Trophoblast cell (in vitro differentiated cells and primary cell): ENCODE results near the gene ADAM17.

Source experiments
- DNase-seq, 2 donors: peaks; one replicate each; pipeline ENCODE4 v3.0.0-alpha.2; 2016
- H2AFZ ChIP-seq: 2 replicates; pipeline ENCODE4 v1.6.1; 2013; ENCODE audit warnings: low read length, moderate library complexity, mild to moderate bottlenecking; ENCODE audit not compliant: insufficient read depth, poor library complexity
- H2AK5ac ChIP-seq: 2 replicates; pipeline ENCODE4 v1.6.1; 2013; ENCODE audit warnings: mild to moderate bottlenecking, low read length
- H2BK120ac ChIP-seq: 2 replicates; pipeline ENCODE4 v1.6.1; 2013; ENCODE audit warnings: low read length, mild to moderate bottlenecking, moderate library complexity; ENCODE audit not compliant: insufficient read depth, poor library complexity
- H2BK12ac ChIP-seq: 2 replicates; pipeline ENCODE4 v1.6.1; 2013; ENCODE audit warnings: mild to moderate bottlenecking, low read length, moderate library complexity
- H2BK5ac ChIP-seq: 2 replicates; pipeline ENCODE4 v1.6.1; 2013; ENCODE audit warnings: low read length, low read depth, moderate library complexity, mild to moderate bottlenecking; ENCODE audit not compliant: poor library complexity
- H3K14ac ChIP-seq: 2 replicates; pipeline ENCODE4 v1.6.1; 2013; ENCODE audit warnings: mild to moderate bottlenecking, low read length
- H3K18ac ChIP-seq: 2 replicates; pipeline ENCODE4 v1.6.1; 2013; ENCODE audit warnings: mild to moderate bottlenecking, low read length
- H3K23ac ChIP-seq: 2 replicates; pipeline ENCODE4 v1.6.1; 2013; ENCODE audit warnings: low read length
- H3K27ac ChIP-seq: 2 replicates; pipeline ENCODE4 v1.5.1; 2013; ENCODE audit warnings: low read depth, mild to moderate bottlenecking, inconsistent platforms, low read length, moderate library complexity
- H3K27me3 ChIP-seq: 2 replicates; pipeline ENCODE4 v1.6.1; 2013; ENCODE audit warnings: inconsistent platforms, mild to moderate bottlenecking, low read length, moderate library complexity; ENCODE audit not compliant: insufficient read depth
- H3K36me3 ChIP-seq, 2 experiments: 1 replicate in 1 of 2; 2 replicates in 1 of 2; pipeline ENCODE4 v1.6.1; 2013; ENCODE audit warnings: low read length in 2 of 2, mild to moderate bottlenecking in 2 of 2, moderate library complexity in 1 of 2; ENCODE audit not compliant: insufficient read depth in 2 of 2, control insufficient read depth in 1 of 2
- H3K4ac ChIP-seq: 2 replicates; pipeline ENCODE4 v1.6.1; 2013; ENCODE audit warnings: low read depth, mild to moderate bottlenecking, low read length, moderate library complexity
- H3K4me1 ChIP-seq, 2 experiments: 1 replicate in 1 of 2; 2 replicates in 1 of 2; pipeline ENCODE4 v1.6.1; 2013; ENCODE audit warnings: low read length in 2 of 2, mild to moderate bottlenecking in 2 of 2, moderate library complexity in 1 of 2; ENCODE audit not compliant: insufficient read depth in 2 of 2, control insufficient read depth in 1 of 2
- H3K4me2 ChIP-seq: 2 replicates; pipeline ENCODE4 v1.6.1; 2013; ENCODE audit warnings: inconsistent platforms, mild to moderate bottlenecking, low read length, moderate library complexity
- H3K4me3 ChIP-seq: 2 replicates; pipeline ENCODE4 v1.5.1; 2013; ENCODE audit warnings: mild to moderate bottlenecking, low read depth, low read length, inconsistent platforms
- H3K79me1 ChIP-seq: one replicate; pipeline ENCODE4 v1.6.1; 2013; ENCODE audit warnings: low read length
- H3K79me2 ChIP-seq: 2 replicates; pipeline ENCODE4 v1.6.1; 2013; ENCODE audit warnings: low read length, mild to moderate bottlenecking; ENCODE audit not compliant: control insufficient read depth, insufficient read depth, poor library complexity
- H3K9ac ChIP-seq: 2 replicates; pipeline ENCODE4 v1.6.1; 2013; ENCODE audit warnings: mild to moderate bottlenecking, low read length
- H3K9me3 ChIP-seq: 2 replicates; pipeline ENCODE4 v1.6.1; 2013; ENCODE audit warnings: low read depth, mild to moderate bottlenecking, control low read depth, inconsistent platforms, low read length; ENCODE audit not compliant: insufficient read depth
- H4K12ac ChIP-seq: 2 replicates; pipeline ENCODE4 v1.6.1; 2013; ENCODE audit warnings: low read depth, mild to moderate bottlenecking, low read length, moderate library complexity
- H4K8ac ChIP-seq: 2 replicates; pipeline ENCODE4 v1.6.1; 2013; ENCODE audit warnings: low read depth, mild to moderate bottlenecking, low read length, moderate library complexity
- H4K91ac ChIP-seq: one replicate; pipeline ENCODE4 v1.6.1; 2013; ENCODE audit warnings: low read depth, mild to moderate bottlenecking, low read length, moderate library complexity
- WGBS: extraction: QIAGEN DNeasy Blood & Tissue Kit; methylation state at CpG from one replicate; pipeline ENCODE4 v1.1.7; 2013; ENCODE audit warnings: missing lambda C conversion rate; ENCODE audit not compliant: insufficient read length, insufficient coverage; ENCODE audit errors: extremely low coverage; 5-methylcytosine and 5-hydroxymethylcytosine counted together

ADAM17 gene

DNA sequence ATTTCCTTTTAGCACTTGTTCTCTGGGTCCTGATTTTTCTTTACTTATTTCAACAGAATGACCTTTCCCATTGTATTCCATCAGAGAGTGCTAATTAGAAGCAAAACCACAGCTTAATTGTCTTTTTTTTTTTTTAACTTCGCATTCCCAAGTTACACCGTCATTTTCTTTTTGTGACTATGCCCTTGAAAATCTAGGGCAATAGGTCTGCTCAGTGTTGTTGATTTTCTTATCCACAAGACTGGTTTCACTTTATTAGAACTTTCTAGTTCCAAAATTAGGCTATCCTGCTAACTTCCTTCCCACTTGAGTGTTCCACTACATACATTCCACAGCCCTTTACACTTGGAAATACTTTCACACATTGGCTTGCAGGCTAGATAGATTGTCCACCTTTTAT is 18.7 kb upstream of the ADAM17 start:
- Histone ChIP-seq H3K14ac (no peak overlapping the region), H3K79me1 (no peaks in the 10 kb centered on the region), H2BK5ac (no peak overlapping the region), H2AK5ac (no peak overlapping the region), H3K23ac (no peak overlapping the region), H3K9me3 (no peaks in the 10 kb centered on the region), H3K9ac (no peak overlapping the region), H4K91ac (no peak overlapping the region), H3K4ac (no peak overlapping the region), H3K27me3 (no peaks in the 10 kb centered on the region), H3K4me2 (no peak overlapping the region), H3K18ac (no peak overlapping the region), H3K4me3 (no peak overlapping the region), H3K36me3 (no peaks in the 10 kb centered on the region), H3K79me2 (no peaks in the 10 kb centered on the region), H2AFZ (no peak overlapping the region), H3K27ac (no peak overlapping the region), H2BK120ac (no peak overlapping the region), H4K8ac (no peak overlapping the region), H3K4me1 (no peaks in the 10 kb centered on the region), H2BK12ac (no peak overlapping the region), H4K12ac (no peak overlapping the region)
- WGBS, result no CpG with 5 or more reads among the region's 2 CpGs
- DNase-seq, result no peak

DNA sequence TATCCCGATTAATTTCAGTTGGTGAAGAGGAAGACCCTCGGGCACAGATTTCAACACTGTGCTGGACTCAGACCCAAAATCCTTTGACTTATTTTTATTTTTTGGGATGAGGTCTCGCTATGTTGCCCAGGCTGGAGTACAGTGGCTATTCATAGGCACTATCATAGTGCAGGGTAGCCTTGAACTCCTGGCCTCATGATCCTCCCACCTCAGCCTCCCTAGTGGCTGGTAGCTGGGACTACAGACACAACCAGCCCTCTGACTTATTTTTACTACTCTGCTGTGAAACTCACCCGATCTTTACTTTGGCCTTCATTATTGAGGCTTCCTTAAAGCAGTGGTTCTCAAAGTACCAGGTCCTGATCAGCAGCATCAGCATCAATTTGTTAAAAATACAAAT is 18.2 kb upstream of the ADAM17 start:
- DNase-seq, result peak in 1 of 2 donors; percentile 18
- H3K79me1 ChIP-seq, result no peaks in the 10 kb centered on the region
- no peak overlapping the region for H3K9ac ChIP-seq
- H4K12ac ChIP-seq, result no peak overlapping the region
- H3K14ac ChIP-seq, result no peak overlapping the region
- H3K4me2 ChIP-seq, result no peak overlapping the region
- H2BK5ac ChIP-seq, result no peak overlapping the region
- H3K18ac ChIP-seq, result no peak overlapping the region
- H3K27ac ChIP-seq, result no peak overlapping the region
- H2BK12ac ChIP-seq, result no peak overlapping the region
- no peak overlapping the region for H2AK5ac ChIP-seq
- no peak overlapping the region for H3K4ac ChIP-seq
- H4K91ac ChIP-seq, result no peak overlapping the region
- H3K9me3 ChIP-seq, result no peaks in the 10 kb centered on the region
- H3K27me3 ChIP-seq, result no peaks in the 10 kb centered on the region
- no CpG with 5 or more reads among the region's 4 CpGs for WGBS
- no peaks in the 10 kb centered on the region for H3K36me3 ChIP-seq
- no peaks in the 10 kb centered on the region for H3K4me1 ChIP-seq
- H3K23ac ChIP-seq, result no peak overlapping the region
- H3K79me2 ChIP-seq, result no peaks in the 10 kb centered on the region
- H2BK120ac ChIP-seq, result no peak overlapping the region
- H4K8ac ChIP-seq, result no peak overlapping the region
- no peak overlapping the region for H3K4me3 ChIP-seq
- H2AFZ ChIP-seq, result no peak overlapping the region

DNA sequence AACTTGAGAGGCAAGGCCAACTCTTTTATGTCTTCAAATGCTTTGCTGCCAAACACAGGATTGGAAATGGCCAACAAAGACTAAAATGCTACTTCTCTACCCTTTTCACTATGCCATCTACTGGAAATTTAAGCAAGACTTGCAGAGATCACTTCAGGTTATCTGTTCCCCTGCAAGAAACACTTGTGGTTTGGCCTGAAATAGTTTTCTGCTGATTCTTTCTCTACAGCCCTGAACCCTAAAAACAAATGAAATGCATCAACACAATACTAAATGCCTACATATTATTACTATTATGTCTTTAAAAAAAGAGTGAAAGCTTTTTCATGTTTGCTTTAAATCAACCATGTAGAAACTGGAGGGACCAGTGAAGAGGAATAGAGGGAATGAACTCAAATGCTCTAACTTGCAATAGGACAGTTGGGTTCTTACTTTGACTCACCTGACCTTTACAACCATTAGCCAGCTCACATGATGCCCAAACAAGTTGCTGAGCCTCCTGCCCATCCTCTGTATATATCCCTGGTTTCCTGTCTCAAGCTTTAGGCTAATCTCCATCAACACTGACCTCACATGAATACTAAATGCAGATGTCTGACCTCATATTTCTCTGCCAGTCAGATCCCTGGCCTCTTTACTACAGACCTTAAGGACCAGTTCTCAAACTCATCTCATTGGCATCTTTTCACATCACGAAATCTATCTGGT is 17.5 kb upstream of the ADAM17 start:
- no peak overlapping the region for H4K91ac ChIP-seq
- no peak overlapping the region for H3K4me2 ChIP-seq
- no peak overlapping the region for H3K4me3 ChIP-seq
- no peaks in the 10 kb centered on the region for H3K27me3 ChIP-seq
- no peak overlapping the region for H3K14ac ChIP-seq
- no peak for DNase-seq
- H3K27ac ChIP-seq, result no peak overlapping the region
- H3K18ac ChIP-seq, result no peak overlapping the region
- H3K79me2 ChIP-seq, result no peaks in the 10 kb centered on the region
- no CpG with 5 or more reads among the region's 1 CpG for WGBS
- no peaks in the 10 kb centered on the region for H3K79me1 ChIP-seq
- no peak overlapping the region for H3K4ac ChIP-seq
- H2BK5ac ChIP-seq, result no peak overlapping the region
- H3K9ac ChIP-seq, result no peak overlapping the region
- H4K12ac ChIP-seq, result no peak overlapping the region
- no peak overlapping the region for H2AK5ac ChIP-seq
- H3K23ac ChIP-seq, result no peak overlapping the region
- no peak overlapping the region for H2AFZ ChIP-seq
- no peaks in the 10 kb centered on the region for H3K9me3 ChIP-seq
- H2BK12ac ChIP-seq, result no peak overlapping the region
- H3K4me1 ChIP-seq, result no peaks in the 10 kb centered on the region
- H3K36me3 ChIP-seq, result no peaks in the 10 kb centered on the region
- no peak overlapping the region for H2BK120ac ChIP-seq
- H4K8ac ChIP-seq, result no peak overlapping the region

DNA sequence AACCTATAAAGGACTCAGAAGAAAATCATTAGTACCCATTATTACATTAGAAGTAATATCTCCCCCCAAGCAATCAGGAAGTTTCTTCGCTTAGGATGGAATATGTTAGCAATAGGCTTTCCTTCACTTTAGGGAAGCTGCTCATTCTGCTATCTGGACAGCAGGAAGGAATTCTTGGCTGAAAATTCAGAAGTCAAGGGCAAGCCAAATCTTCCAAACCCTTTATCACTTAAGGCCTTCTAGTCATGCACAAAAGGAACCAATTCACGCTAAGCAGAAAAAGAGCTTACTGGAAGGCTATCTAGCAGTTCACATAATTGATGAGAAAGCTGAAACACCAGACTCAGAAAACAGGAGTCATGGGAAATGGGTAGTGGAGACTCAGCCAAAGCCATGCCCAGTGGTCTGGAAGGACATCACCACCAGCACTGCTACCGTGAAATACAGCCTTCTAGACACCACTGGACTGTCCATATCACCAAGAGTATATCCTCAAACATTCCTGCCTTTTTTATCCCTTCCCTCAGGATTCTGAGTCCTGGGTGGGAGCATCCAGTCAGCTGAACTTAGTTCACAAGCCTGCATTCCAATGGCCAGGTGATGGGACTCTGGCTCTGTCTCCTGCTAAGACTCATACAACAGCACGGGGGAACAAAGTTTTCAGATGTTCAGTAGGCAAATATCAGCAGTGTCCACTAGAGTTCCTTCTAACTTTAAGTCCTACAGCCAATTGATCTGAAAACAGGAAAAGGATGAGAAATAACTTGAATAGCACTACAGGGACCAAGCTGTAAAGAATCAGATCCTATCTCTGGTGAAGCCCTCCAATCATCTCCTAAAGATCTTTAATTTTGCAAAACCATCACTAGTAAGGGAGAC is 14.8 kb upstream of the ADAM17 start:
- Histone ChIP-seq H3K4me2 (no peak overlapping the region), H3K79me1 (no peaks in the 10 kb centered on the region), H3K27me3 (no peaks in the 10 kb centered on the region), H4K12ac (no peak overlapping the region), H2BK120ac (no peak overlapping the region), H3K4me3 (no peak overlapping the region), H3K36me3 (no peaks in the 10 kb centered on the region), H3K79me2 (no peaks in the 10 kb centered on the region), H3K18ac (no peak overlapping the region), H3K4ac (no peak overlapping the region), H3K4me1 (no peaks in the 10 kb centered on the region), H4K8ac (no peak overlapping the region), H3K9ac (no peak overlapping the region), H3K9me3 (no peaks in the 10 kb centered on the region), H3K14ac (no peak overlapping the region), H3K23ac (no peak overlapping the region), H2AFZ (no peak overlapping the region), H3K27ac (no peak overlapping the region), H2BK12ac (no peak overlapping the region), H2BK5ac (no peak overlapping the region), H2AK5ac (no peak overlapping the region), H4K91ac (no peak overlapping the region)
- WGBS, result no CpG with 5 or more reads among the region's 4 CpGs
- DNase-seq, result no peak
